ENCODE data around the gene DCAF11.

The DCAF11 gene

DNA sequence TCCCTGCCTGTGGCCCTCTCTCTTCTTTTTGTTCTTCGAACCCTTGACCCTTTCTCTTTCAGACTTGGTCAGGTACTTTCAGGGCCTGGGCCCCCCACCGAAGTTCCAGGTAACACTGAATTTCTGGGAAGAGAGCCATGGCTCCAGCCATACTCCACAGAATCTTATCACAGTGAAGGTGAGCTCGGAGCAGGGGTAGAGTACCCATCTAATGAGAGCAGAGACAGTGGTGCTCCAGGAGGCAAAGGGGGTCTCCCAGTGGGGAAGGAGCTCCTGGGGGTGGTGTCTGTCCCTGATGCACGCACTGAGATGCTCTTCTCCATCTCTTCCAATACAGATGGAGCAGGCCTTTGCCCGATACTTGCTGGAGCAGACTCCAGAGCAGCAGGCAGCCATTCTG, 51.2 kb downstream of the DCAF11 start:
- DNase-seq, result no peak

DNA sequence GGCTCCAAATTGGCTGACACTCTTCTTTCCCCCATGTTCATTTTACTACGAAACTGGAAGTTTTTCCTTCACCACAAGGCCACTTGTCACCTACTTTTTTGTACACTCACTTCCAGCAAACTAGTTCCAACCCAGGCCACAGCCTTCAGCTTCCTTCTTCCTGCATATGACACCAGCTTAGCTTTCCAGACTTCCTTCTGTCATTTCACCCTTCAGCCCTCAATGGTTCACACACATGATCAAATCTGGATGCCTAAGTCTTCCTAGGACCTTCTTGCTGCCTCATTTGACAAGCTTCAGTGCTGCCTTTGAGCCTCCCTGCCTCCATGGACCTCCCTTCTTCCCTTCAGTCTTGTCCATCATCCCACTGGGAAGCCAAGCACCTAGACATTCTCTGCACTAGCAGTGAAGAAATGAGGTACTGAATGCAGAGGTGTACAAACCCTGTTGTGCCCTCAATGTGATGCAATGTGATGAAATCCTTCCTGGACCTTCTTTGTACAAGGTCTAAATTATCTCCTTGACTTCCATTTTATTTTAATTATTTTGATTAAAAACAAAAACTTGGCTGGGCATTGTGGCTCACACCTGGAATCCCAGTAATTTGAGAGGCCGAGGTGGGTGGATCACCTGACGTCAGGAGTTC, 53.0 kb downstream of the DCAF11 start:
- DNase-seq, result no peak

DNA sequence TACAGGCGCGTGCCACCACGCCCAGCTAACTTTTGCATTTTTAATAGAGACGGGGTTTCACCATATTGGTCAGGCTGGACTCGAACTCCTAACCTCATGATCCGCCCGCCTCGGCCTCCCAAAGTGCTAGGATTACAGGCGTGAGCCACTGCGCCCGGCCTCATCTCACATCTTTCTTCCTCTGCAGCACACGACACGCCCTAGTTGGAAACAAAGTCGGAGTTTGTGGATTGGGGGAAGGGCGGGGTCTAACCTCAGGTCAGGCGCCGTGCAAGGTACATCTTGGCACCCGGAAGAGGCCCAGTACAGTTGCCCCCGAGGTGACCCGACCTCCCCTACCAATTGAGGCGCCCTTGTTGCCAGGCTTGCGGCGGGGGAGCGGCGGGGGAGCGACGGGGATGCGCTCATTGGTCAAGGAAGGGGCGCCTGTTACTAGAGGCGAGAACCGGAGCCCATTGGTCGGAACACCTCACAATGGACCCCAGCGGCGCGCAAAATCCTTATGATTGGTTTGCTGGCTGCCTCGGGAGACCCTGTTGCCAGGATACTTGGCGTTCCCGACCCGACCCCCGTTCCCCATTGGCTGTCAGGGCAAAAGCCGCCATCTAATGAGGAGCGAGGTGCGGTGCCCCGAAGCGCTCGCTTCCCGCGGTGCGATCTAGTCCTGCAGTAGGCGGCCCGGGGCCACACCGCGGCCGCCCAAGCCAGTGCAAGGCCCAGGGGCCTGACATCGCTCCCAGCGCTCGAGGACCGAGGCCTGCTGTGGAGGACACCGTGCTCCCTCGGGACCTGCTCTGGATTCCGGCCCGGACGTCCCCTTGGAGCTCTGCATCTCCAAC, 57.1 kb downstream of the DCAF11 start, which contains the start of gene REC8:
Gene REC8, plus strand, starts transcription at position 659 of the 839 bp plus-strand sequence. CDS start 473 bp downstream, outside the sequence.
- peak; percentile 68 for DNase-seq

DNA sequence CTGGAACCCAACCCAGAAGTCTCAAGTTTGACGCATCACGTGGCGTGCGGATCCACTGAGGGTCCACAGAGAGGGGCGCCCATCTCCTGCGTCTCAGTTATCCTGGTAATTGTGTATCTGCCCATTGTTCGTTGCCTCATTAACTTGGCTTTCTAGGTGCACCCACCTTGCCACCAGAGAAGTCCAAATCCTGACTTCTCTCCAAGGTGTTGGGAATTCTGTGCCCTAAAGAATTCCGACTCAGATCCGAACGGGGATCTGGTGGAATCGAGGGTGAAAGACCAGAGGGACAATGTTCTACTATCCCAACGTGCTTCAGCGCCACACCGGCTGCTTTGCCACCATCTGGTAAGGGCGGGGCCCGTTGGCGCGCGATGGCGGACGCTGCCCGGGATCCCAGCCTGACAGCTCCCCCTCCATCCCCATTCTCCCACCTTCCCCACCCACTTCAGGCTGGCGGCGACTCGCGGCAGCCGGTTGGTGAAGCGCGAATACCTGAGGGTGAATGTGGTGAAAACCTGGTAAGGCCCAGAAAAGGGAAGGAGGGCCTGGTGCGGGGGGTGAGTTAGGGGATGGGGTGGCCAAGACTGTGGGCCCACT, 57.8 kb downstream of the DCAF11 start:
- no peak for DNase-seq

DNA sequence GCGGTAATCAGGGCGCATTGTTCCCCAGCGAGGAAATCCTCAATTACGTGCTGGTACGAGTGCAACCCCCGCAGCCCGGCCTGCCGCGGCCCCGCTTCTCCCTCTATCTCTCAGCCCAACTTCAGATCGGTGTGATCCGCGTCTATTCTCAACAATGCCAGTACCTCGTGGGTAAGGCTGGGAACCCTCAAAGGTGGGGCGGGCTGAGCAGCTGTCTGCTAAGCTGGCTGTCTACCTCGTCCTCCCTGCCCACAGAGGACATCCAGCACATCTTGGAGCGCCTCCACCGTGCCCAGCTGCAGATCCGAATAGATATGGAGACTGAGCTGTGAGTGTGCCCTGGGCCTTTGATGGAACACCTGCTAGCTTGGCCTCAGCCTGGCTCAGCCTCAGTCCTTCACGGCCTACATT, 58.3 kb downstream of the DCAF11 start:
- no peak for DNase-seq

Measured in activated naive CD4-positive, alpha-beta T cell treated with anti-CD3 and anti-CD28 coated beads, Interleukin-2, amount 50 U/mL, for 16 hours (primary cell).